ENCODE data around the gene TCHP. TPM values are rescaled to one million over a fixed set of nuclear protein-coding genes. Genes with fewer than 3 reads are reported as not detected.
A peak's percentile ranks its signal among the peaks of the same experiment; 100 is the strongest.

Gene TCHP
- total RNA-seq, 1 donor from 2014 or later: 27.6 TPM

GRCh38 chr12:109910254-109910968 lies 10.3 kb downstream of the TCHP start:
- H3K9me3 Mint-ChIP-seq: no peaks in the 10 kb centered on the region
- no peak overlapping the region for H3K4me3 Mint-ChIP-seq
- no peaks in the 10 kb centered on the region for H3K4me1 Mint-ChIP-seq
- TF ChIP-seq CTCF (conservative IDR thresholded peaks at IDR 0.05): no peak
- H3K27me3 Mint-ChIP-seq (ENCODE audit: low read depth): no peaks in the 10 kb centered on the region
- DNase-seq (ENCODE audit: low read depth, low spot score): no peak
- H3K27ac Mint-ChIP-seq (ENCODE audit: unreplicated experiment): no peak overlapping the region
- H3K36me3 Mint-ChIP-seq (ENCODE audit: low read depth): peaks cover 18% of the 10 kb centered on the region

DNA sequence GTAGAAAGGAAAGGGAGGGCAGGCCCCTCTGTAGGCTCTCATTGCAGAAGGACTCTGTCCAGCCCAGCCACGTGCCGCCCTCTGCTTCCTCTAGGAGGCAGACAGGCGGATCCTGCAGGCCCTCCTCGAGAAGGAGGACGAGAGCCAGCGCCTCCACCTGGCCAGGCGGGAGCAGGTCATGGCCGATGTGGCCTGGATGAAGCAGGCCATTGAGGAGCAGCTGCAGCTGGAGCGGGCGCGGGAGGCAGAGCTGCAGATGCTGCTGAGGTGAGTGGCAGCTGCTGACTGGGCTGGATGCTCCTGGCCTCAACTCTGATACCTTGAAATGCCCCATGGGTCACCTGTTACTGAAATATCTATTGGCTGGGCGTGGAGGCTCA lies 10.9 kb downstream of the TCHP start:
- no peaks in the 10 kb centered on the region for H3K27me3 Mint-ChIP-seq (ENCODE audit: low read depth)
- H3K36me3 Mint-ChIP-seq (ENCODE audit: low read depth): peaks cover 18% of the 10 kb centered on the region
- no peak overlapping the region for H3K27ac Mint-ChIP-seq (ENCODE audit: unreplicated experiment)
- H3K4me3 Mint-ChIP-seq: no peak overlapping the region
- H3K4me1 Mint-ChIP-seq: no peaks in the 10 kb centered on the region
- H3K9me3 Mint-ChIP-seq: no peaks in the 10 kb centered on the region
- peak; percentile 25 for DNase-seq (ENCODE audit: low read depth, low spot score)
- TF ChIP-seq CTCF (conservative IDR thresholded peaks at IDR 0.05): peak; percentile 53

- Mint-ChIP-seq H3K4me3 (no peak overlapping the region), H3K27ac (ENCODE audit: unreplicated experiment) (peak overlapping the region; percentile 68), H3K9me3 (no peaks in the 10 kb centered on the region), H3K36me3 (ENCODE audit: low read depth) (peaks cover 18% of the 10 kb centered on the region), H3K27me3 (ENCODE audit: low read depth) (no peaks in the 10 kb centered on the region), H3K4me1 (no peaks in the 10 kb centered on the region)
- no peak for DNase-seq (ENCODE audit: low read depth, low spot score)
- no peak for TF ChIP-seq CTCF (conservative IDR thresholded peaks at IDR 0.05)
Measured at GRCh38 chr12:109912855-109913321, 12.8 kb downstream of the TCHP start.

DNA sequence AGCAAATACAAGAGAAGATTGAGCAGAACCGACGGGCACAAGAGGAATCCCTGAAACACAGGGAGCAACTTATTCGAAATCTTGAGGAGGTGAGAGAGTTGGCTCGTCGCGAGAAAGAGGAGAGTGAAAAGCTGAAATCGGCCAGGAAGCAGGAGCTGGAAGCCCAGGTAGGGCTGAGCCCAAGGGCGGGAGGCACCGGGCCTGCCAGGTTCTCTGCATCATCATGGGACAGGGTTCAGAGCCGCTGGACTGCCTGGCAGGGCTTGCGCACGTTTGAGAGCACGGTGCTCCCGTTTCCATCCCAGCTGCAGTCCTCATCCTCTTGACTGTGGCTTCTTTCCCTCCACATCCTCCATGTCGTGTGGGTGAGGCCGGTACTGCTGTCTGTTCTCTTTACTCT lies 14.4 kb downstream of the TCHP start:
- no peak for TF ChIP-seq CTCF (conservative IDR thresholded peaks at IDR 0.05)
- H3K36me3 Mint-ChIP-seq (ENCODE audit: low read depth): peaks cover 13% of the 10 kb centered on the region
- no peaks in the 10 kb centered on the region for H3K9me3 Mint-ChIP-seq
- H3K4me1 Mint-ChIP-seq: no peaks in the 10 kb centered on the region
- no peak overlapping the region for H3K27ac Mint-ChIP-seq (ENCODE audit: unreplicated experiment)
- H3K27me3 Mint-ChIP-seq (ENCODE audit: low read depth): no peaks in the 10 kb centered on the region
- no peak overlapping the region for H3K4me3 Mint-ChIP-seq
- no peak for DNase-seq (ENCODE audit: low read depth, low spot score)

DNA sequence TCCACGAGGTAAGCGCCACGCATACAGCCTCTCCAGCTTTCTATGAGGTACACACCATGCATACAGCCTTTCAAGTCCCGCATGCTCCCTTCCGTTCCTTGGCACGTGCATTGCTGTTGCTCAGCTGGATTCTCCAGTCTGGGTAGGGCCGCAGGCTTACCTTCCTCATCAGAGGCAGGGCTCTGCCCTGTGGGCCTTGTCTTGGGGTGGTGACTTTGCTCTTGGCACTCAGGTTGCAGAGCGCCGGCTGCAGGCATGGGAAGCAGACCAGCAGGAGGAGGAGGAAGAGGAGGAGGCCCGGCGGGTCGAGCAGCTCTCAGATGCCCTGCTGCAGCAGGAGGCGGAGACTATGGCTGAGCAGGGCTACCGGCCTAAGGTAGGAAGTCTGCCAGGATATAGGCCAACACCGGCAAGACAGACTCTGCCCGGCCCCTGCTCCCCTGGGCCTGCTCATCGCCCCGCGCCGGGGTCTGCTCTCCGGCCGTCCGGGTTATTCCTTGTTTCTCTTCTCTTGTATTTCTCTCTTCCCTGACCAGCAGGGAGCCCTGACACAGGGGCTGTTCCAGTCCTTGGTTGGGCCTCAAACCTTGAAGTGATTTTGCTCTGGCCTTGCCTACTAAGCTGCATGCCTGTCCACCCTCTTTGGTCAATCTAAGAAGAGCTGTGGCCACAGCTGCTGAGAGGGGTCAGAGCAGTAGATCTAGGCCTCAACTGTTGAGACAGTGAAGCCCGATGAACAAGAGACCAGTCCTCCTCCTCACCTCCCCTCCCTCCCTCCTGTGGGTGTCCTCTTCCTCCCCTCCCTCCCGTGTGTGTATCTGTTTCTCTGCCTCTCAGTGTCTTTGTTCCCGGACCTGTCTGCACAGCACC lies 15.3 kb downstream of the TCHP start:
- no peaks in the 10 kb centered on the region for H3K9me3 Mint-ChIP-seq
- TF ChIP-seq CTCF (conservative IDR thresholded peaks at IDR 0.05): no peak
- no peaks in the 10 kb centered on the region for H3K4me1 Mint-ChIP-seq
- DNase-seq (ENCODE audit: low read depth, low spot score): no peak
- H3K36me3 Mint-ChIP-seq (ENCODE audit: low read depth): peaks cover 13% of the 10 kb centered on the region
- H3K4me3 Mint-ChIP-seq: no peak overlapping the region
- no peak overlapping the region for H3K27ac Mint-ChIP-seq (ENCODE audit: unreplicated experiment)
- H3K27me3 Mint-ChIP-seq (ENCODE audit: low read depth): no peaks in the 10 kb centered on the region
